ENCODE results near the gene MEST.

GRCh38 chr7:130494431-130494858 lies 2.6 kb downstream of the MEST start:
- TF ChIP-seq GATA2 (IDR thresholded peaks at IDR 0.05; ENCODE audit: low read depth, low read length) (no peak), GATA3 (IDR thresholded peaks at IDR 0.05; ENCODE audit: low read depth, low read length) (no peak)
